NCI-H524 (cell line): Measurements from ENCODE around the gene GXYLT1.
"Not testable (repeated sequence)": the region's sequence is repeated elsewhere in the genome, so short reads cannot be mapped to it uniquely, and the experiment has no call there.

Experiments
- DNase-seq, 2 experiments: peaks; one replicate each; lab custom pipeline; 2025; lab: John Stamatoyannopoulos, UW

GXYLT1 gene

DNA sequence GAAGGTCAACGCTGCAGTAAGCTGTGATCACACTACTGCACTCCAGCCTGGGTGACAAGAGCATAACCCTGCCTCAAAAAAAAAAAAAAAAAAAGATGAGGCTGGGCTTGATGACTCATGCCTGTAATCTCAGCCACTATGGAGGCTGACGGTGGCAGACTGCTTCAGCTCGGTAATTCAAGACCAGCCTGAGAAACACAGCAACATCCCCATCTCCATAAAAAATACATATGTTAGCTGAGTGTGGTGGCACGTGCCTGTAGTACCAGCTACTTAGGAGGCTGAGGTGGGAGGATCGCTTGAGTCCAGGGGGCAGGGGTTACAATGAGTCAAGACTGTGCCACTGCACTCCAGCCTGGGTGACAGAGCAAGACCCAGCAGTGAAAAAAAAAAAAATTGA lies 50.4 kb downstream of the GXYLT1 start:
- no peak for DNase-seq

DNA sequence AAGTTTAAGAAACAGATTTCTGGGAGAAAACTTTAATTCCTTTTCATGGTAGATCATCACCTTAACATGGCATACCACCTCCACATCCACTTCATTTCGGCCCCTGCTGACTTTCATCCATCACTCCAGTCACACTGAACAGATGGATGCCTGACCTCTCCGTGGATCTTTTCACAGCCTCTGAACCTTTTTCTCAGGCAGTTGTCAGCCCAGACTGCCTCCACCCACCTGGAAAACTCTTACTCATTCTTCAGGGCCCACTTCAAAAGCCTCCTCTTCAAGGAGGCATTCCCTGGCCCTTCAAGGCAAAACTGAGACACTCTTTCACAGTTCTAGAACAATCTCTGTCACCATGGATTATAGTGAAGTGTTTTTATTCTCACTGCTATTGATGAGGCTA lies 52.9 kb downstream of the GXYLT1 start:
- DNase-seq = no peak

DNA sequence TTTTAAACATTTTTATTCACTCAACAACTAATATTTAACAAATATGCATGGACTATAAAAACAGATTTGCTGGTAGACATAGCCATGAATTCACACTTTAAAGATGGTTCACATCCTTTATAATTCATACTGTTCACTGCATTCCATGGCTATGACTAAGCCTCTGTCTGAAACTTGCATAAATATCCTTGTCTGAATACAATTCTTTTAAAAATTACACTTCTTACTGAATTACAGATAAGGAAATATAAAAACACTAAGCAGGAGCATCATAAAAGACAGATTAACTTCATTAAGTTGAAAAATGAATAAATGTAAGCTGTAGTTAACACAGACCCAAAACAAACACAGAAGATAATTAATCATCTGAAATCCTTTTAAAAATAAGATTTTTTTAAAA lies 53.8 kb downstream of the GXYLT1 start:
- DNase-seq = no peak

DNA sequence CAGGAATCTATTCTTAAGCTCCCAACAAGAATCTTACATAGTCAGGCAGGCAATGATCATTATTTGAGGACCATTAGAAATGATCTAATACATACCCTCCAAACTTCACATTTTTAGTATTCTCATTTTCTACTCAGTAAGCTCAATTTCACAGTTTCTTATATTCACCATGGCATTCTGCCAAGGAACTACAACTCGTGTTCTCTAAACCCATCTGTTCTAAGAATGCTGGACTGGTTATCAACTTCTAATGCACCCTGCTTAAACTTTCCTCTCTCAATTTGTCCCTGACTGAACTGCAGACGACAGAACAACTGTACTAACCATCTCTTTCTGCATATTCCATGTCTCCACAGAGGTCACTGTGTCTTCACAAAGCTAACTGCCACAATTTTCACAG lies 58.6 kb downstream of the GXYLT1 start:
- DNase-seq = peak in 1 of 2 experiments; percentile 12

DNA sequence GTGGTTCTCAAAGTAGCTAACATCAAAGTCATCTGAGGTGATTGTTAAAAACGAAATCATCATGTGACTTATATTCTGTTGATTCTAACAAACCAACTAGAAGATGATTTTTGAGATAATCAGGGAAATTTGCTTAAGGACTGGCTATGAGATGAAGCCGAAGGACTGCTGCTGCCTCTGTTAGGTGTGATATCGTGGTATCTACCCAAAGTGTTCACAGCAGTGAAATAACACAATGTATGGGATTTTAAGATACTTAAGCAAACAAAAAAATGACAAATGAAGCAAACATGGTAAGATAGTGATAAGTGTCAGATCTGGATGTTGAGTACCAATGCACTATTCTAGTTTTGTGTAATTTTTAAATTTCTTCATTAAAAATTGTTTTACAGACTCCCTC lies 59.1 kb downstream of the GXYLT1 start:
- DNase-seq = no peak

DNA sequence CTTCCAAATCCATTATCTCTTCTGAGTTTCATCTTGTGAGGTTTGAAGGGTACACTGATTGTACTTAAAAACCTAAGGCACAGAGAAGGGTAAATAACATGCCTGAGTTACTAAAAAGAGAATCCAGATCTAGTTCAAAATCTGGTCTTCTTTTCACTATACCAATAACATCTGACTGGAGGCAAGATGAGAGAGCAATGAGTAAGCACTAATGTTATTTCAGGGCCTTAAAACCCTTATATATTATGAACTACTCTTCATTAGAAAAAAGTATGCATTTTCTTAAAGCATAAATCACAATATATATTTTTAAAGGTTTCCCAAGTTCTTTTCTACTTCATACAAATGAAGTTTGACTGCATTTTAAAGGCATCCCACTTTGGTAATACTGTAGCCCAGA lies 60.2 kb downstream of the GXYLT1 start:
- no peak for DNase-seq

DNA sequence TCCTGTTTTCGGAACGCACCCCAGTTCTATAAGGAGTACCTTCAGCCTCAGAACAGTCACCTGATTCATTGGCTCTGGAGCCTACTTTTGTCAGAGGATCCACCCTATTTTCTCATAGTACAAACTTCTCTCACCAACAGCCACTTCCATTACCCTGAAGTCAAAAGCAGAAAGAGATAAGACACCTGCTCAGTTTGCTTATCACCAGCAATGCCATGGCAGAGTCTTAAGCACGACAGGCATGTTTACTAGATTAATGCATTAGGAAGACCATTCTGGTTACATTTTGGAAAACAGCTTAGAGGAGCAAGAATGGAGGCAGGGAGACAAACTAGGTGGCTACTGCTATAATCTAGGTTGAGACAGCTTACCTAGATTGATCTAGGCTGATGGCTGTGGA lies 67.7 kb downstream of the GXYLT1 start:
- DNase-seq = no peak

DNA sequence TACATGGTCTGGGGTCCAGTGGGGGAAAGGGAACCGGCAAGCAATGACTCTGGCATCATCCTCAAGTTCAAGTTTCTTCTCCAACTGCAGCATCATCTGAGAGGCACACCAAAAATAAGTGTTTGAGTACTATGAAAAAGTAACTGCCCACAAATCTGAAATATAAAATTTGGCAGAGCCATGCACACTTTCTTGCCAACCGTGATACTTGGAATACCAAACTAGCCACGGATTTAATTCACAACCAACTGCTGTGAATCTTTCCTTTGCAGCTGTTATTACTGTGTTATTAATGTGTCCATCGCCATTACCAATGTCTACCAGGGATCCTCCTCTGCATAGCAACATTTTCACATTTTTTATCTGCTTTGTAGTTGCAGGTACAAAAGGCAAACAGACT lies 74.6 kb downstream of the GXYLT1 start:
- DNase-seq = no peak

DNA sequence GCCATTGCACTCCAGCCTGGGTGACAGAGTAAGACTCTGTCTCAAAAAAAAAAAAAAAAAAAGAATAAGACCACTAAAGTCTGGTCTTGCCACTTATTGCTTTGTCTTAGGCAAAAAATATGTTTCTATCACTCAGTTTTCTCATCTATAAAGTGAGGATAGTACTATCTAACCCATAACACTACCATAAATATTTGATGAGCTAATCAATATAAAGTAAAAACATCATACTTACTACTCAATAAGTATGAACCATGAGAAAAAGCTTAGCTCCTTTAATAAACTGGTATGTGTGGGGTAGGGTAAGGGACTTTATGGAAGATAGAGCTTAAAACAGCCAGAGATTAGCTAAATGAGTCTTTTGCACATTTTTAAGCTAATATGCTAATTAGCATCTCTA lies 85.5 kb downstream of the GXYLT1 start:
- DNase-seq = no peak

DNA sequence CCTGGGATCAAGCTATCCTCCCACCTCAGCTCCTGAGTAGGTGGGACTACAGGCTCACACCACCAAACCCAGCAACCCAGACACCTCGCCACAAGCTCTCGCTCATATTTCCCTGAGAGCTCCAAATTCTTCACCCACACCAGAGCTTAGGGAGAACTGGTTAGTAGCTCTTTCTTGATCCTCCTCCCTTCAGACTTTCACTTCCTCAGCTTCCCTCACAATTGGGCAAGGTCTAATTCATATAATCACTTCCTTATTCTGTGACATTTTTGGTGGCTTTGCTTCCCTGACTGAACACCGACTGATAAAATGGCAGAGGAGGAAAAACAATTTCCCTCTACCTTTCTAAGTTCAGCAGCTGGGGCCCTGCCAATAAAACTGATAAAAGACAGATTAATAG lies 88.5 kb downstream of the GXYLT1 start:
- no peak for DNase-seq

DNA sequence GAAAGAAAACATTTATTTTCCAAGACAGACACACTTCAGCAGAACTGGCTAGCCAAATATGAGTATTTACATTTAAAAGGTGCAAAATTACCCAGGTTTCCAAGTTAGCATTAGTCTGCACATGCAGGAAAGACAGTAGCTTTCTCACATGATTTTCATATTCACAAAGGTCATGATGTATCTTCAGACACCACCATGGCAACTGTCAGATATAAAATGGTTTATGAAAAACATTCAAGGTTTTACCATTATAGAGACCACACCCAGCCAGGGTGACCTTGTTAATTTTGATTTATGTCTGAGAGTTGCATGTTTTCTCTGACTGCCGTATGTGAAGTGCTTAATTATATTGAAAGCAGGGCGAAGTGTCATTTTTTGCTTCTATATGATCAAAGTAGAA lies 91.2 kb downstream of the GXYLT1 start:
- no peak for DNase-seq

DNA sequence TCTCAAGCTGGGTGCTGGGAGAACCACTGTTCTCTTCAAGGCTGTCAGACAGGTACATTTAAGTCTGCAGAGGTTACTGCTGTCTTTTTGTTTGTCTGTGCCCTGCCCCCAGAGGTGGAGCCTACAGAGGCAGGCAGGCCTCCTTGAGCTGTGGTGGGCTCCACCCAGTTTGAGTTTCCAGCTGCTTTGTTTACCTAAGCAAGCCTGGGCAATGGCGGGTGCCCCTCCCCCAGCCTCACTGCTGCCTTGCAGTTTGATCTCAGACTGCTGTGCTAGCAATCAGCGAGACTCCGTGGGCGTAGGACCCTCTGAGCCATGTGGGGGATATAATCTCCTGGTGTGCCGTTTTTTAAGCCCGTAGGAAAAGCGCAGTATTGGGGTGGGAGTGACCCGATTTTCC lies 95.7 kb downstream of the GXYLT1 start:
- DNase-seq = not testable (repeated sequence)

DNA sequence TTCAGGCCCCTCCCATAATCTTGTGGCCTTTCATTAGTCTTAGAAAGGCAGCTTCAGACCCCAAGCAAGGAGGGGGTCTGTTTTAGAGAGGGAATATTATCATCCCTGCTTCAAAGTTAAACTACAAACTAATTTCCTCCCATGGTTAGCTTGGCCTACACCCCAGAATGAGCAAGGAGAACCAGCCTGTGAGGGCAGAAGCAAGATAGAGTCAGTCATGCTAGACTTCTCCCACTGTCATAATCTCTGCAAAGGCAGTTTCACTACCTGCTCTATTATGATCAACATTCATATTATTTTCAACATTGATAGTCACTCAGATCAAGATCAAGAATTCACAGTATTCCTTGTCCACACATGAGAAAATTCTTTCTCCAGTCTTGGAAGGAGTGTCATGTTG lies 105.1 kb downstream of the GXYLT1 start:
- DNase-seq = no peak

DNA sequence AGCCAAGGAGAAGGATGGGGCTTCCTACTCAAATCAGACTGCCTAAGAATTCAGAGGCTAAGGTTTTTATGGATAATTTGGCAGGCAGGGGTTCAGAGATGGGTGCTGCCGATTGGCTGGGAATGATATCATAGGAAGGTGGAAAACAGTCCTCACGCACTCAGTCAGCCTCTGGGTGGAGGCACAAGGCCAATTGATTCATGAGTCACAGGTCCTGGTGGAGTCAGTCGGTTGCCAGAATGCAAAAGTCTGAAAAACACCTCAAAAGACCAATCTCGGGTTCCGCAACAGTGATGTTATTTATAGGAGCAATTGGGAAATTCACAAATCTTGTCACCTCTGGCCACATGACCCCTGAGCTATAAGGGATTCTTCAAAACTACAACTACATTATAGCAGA lies 105.5 kb downstream of the GXYLT1 start:
- no peak for DNase-seq

DNA sequence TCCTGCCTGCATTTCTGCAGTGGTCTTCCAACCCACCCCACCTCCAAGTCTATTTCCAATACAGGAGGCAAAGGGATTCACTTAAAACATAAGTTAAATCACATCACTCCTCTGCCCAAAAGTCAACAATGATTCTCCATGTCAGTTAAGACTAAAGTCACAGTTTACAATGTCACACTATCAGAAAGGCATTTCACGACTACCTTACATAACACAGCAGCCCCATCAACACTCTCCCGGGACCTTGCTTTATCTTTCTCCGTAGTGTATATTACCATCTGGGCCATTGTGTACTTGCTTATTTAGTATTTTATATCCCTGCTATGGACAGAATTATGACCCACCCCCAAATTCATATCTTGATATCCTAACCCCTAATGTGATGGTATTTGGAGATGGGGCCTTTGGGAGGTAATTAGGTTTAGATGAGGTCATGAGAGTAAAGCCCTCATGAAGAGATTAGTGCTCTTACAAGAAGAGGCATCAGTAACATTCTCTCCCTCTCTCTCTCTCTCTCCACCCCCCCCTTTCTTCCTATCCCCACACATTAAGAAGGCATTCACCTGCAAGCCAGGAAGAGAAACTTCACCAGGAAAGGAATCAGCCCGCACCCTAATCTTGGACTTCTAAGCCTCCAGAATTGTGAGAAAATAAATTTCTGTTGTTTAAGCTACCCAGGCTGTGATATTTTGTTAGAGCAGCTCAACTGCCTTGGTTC lies 112.7 kb downstream of the GXYLT1 start:
- DNase-seq = no peak
